Stomach (tissue), 9 donors: Measurements from ENCODE around the gene TRERF1. TPM values are rescaled to one million over a fixed set of nuclear protein-coding genes. Genes with fewer than 3 reads are reported as not detected.

ENCODE experiments used
- DNase-seq, 2 donors: peaks; one replicate each; pipeline versions ENCODE4 v3.0.0 to v3.0.0-alpha.2; 2013 to 2019
- H3K27ac ChIP-seq, 5 donors: fragments of 200-600 bp in 4 of 5; sonication (generic) in 4 of 5; one replicate each; pipeline ENCODE4 v1.5.1; 2013 to 2019; ENCODE audit warnings: mild to moderate bottlenecking in 1 of 5, moderate library complexity in 1 of 5
- H3K27me3 ChIP-seq, 3 donors: fragments of 200-600 bp; sonication (generic); one replicate each; pipeline ENCODE4 v1.5.1; 2017 to 2019; ENCODE audit warnings: mixed run types in 1 of 3
- H3K36me3 ChIP-seq, 4 donors: fragments of 200-600 bp; sonication (generic); 1 replicate in 3 of 4; 2 replicates in 1 of 4; pipeline ENCODE4 v1.5.1; 2016 to 2019
- H3K4me1 ChIP-seq, 4 donors: fragments of 200-600 bp; sonication (generic); one replicate each; pipeline ENCODE4 v1.5.1; 2016 to 2019
- H3K4me3 ChIP-seq, 4 donors: fragments of 200-600 bp; sonication (generic) in 3 of 4; one replicate each; pipeline ENCODE4 v1.5.1; 2016 to 2019; ENCODE audit warnings: mild to moderate bottlenecking in 1 of 4
- H3K9me3 ChIP-seq, 4 donors: fragments of 200-600 bp; sonication (generic); one replicate each; pipeline ENCODE4 v1.5.1; 2016 to 2019
- CTCF ChIP-seq, 7 experiments: fragments of 450-650 bp in 4 of 7; fragments of 200-600 bp in 3 of 7; sonication (generic) in 3 of 7; IDR thresholded peaks; one replicate each; pipeline ENCODE4 v1.5.1; 2016 to 2019; ENCODE audit warnings: antibody characterized with exemption in 7 of 7, control low read depth in 2 of 7, mild to moderate bottlenecking in 1 of 7
- EP300 ChIP-seq: sonication (generic); formaldehyde crosslinking; IDR thresholded peaks from one replicate; pipeline ENCODE4 v1.6.1; 2017; ENCODE audit warnings: antibody characterized with exemption
- POLR2A ChIP-seq, 4 donors: fragments of 450-650 bp; IDR thresholded peaks; one replicate each; pipeline ENCODE4 v1.6.1; 2016; ENCODE audit warnings: antibody characterized with exemption in 4 of 4, control low read depth in 2 of 4, mild to moderate bottlenecking in 1 of 4, moderate library complexity in 1 of 4
- POLR2AphosphoS5 ChIP-seq, 3 donors: sonication (generic); formaldehyde crosslinking; IDR thresholded peaks; one replicate each; pipeline ENCODE4 v1.6.1; 2016; ENCODE audit warnings: antibody characterized with exemption in 3 of 3
- WGBS, 5 donors: extraction: QIAGEN DNeasy Blood & Tissue Kit in 3 of 5; methylation state at CpG; one replicate each; pipeline versions ENCODE4 v1.1.5 to v1.1.7; 2013 to 2018; 5-methylcytosine and 5-hydroxymethylcytosine counted together
- intact Hi-C: fragments of 100-400 bp; cut with DNase I; formaldehyde crosslinking; loops from one replicate; pipeline ENCODE4 v1.15.1; 2023; ENCODE audit warnings: low total_unique reads
- polyA plus RNA-seq, 3 donors: library from polyadenylated mRNA; stranded (reverse); fragments of 200-250 nt; gene quantifications; one replicate each; pipeline ENCODE4 v1.2.3, GENCODE V29; 2013
- total RNA-seq, 5 donors: library from RNA; depleted of rRNA; stranded (reverse); fragments of >200 nt; gene quantifications; one replicate each; pipeline versions ENCODE4 v1.1.0 to v1.2.3, GENCODE V29; 2014 to 2016
- donor health status: healthy with polysubstance abuse.
- donor health status: Bipolar disorder and iron deficiency.
- donor health status: healthy.

Gene TRERF1
- total and polyA plus RNA-seq, 8 donors: 2.1 to 8.1 (median 4.9) TPM

GRCh38 chr6:42488129-42488528 lies 36.4 kb upstream of the TRERF1 start:
- H3K27ac ChIP-seq: no peak overlapping the region
- no peak for DNase-seq
- no peak overlapping the region for H3K4me3 ChIP-seq
- no peaks in the 10 kb centered on the region for H3K9me3 ChIP-seq
- H3K36me3 ChIP-seq: no peaks in the 10 kb centered on the region
- H3K27me3 ChIP-seq: no peaks in the 10 kb centered on the region
- 76 to 87% (median 79%) methylated on average over 2 of the region's 2 CpGs for WGBS, 5 donors
- TF ChIP-seq CTCF (IDR thresholded peaks at IDR 0.05) (no peak), POLR2A (IDR thresholded peaks at IDR 0.05) (no peak), POLR2AphosphoS5 (IDR thresholded peaks at IDR 0.05) (no peak), EP300 (no peak)
- intact Hi-C loops: no loop called here
- H3K4me1 ChIP-seq: no peaks in the 10 kb centered on the region

- intact Hi-C loops: no loop called here
- no peaks in the 10 kb centered on the region for H3K9me3 ChIP-seq
These were observed 32.5 kb upstream of the TRERF1 start for GRCh38 chr6:42484261-42484660.

GRCh38 chr6:42482174-42482573 lies 30.4 kb upstream of the TRERF1 start:
- H3K36me3 ChIP-seq: no peaks in the 10 kb centered on the region
- H3K9me3 ChIP-seq: no peaks in the 10 kb centered on the region
- TF ChIP-seq CTCF (IDR thresholded peaks at IDR 0.05): no peak
- no peaks in the 10 kb centered on the region for H3K27me3 ChIP-seq
- peaks cover 0 to 10% (median 3%) of the 10 kb centered on the region in 4 donors for H3K4me1 ChIP-seq
- peak in 1 of 2 donors; percentile 60 for DNase-seq
- intact Hi-C loops: no loop called here
- no peak overlapping the region for H3K4me3 ChIP-seq
- H3K27ac ChIP-seq: peak overlapping the region in 1 of 5 donors; percentile 11
- WGBS, 5 donors: 32 to 57% (median 41%) methylated on average over 1 of the region's 1 CpG

More at GRCh38 chr6:42484261-42484660, 32.5 kb upstream of the TRERF1 start:
- H3K4me1 ChIP-seq: peaks cover 0 to 10% (median 3%) of the 10 kb centered on the region in 4 donors
- no peaks in the 10 kb centered on the region for H3K36me3 ChIP-seq
- no peak overlapping the region for H3K27ac ChIP-seq
- 81 to 93% (median 87%) methylated on average over 1 of the region's 1 CpG for WGBS, 5 donors
- TF ChIP-seq CTCF (IDR thresholded peaks at IDR 0.05) (no peak), POLR2A (IDR thresholded peaks at IDR 0.05) (no peak), POLR2AphosphoS5 (IDR thresholded peaks at IDR 0.05) (no peak), EP300 (no peak)
- H3K4me3 ChIP-seq: no peak overlapping the region
- H3K27me3 ChIP-seq: no peaks in the 10 kb centered on the region
- no peak for DNase-seq

GRCh38 chr6:42471714-42472113 lies 20.0 kb upstream of the TRERF1 start:
- 57 to 70% (median 69%) methylated on average over 3 of the region's 3 CpGs for WGBS, 5 donors
- no peak overlapping the region for H3K27ac ChIP-seq
- intact Hi-C loops: no loop called here
- H3K36me3 ChIP-seq: no peaks in the 10 kb centered on the region
- no peak for DNase-seq
- H3K4me1 ChIP-seq: no peaks in the 10 kb centered on the region
- no peak overlapping the region for H3K4me3 ChIP-seq
- H3K27me3 ChIP-seq: no peaks in the 10 kb centered on the region
- TF ChIP-seq POLR2A (IDR thresholded peaks at IDR 0.05) (no peak), EP300 (no peak), POLR2AphosphoS5 (IDR thresholded peaks at IDR 0.05) (no peak), CTCF (IDR thresholded peaks at IDR 0.05) (no peak)
- peaks cover 0 to 12% (median 5%) of the 10 kb centered on the region in 4 donors for H3K9me3 ChIP-seq
